Esophagus (tissue), 2 donors: ENCODE measurements around the gene AKAP12. TPM values are rescaled to one million over a fixed set of nuclear protein-coding genes. Genes with fewer than 3 reads are reported as not detected.
A peak's percentile ranks its signal among the peaks of the same experiment; 100 is the strongest.
"Not testable (repeated sequence)": the region's sequence is repeated elsewhere in the genome, so short reads cannot be mapped to it uniquely, and the experiment has no call there.

Experiments used
- H3K27ac ChIP-seq, 2 donors: one replicate each; pipeline ENCODE4 v1.5.1; 2013; ENCODE audit warnings: low read depth in 2 of 2, mild to moderate bottlenecking in 2 of 2, inconsistent platforms in 1 of 2, low read length in 1 of 2, moderate library complexity in 1 of 2
- H3K27me3 ChIP-seq, 2 donors: one replicate each; pipeline ENCODE4 v1.6.1; 2013; ENCODE audit warnings: low read length in 2 of 2, control low read depth in 1 of 2, mild to moderate bottlenecking in 1 of 2; ENCODE audit not compliant: insufficient read depth in 2 of 2, control insufficient read depth in 1 of 2
- H3K36me3 ChIP-seq, 2 donors: one replicate each; pipeline ENCODE4 v1.6.1; 2013; ENCODE audit warnings: low read length in 1 of 2; ENCODE audit not compliant: control insufficient read depth in 2 of 2, insufficient read depth in 2 of 2
- H3K4me1 ChIP-seq, 2 donors: one replicate each; pipeline ENCODE4 v1.6.1; 2013; ENCODE audit warnings: low read length in 1 of 2; ENCODE audit not compliant: control insufficient read depth in 2 of 2, insufficient read depth in 2 of 2
- H3K4me3 ChIP-seq, 2 donors: one replicate each; pipeline ENCODE4 v1.5.1; 2013; ENCODE audit warnings: low read length in 2 of 2, mild to moderate bottlenecking in 2 of 2, low read depth in 1 of 2, moderate library complexity in 1 of 2
- H3K9me3 ChIP-seq, 2 donors: one replicate each; pipeline ENCODE4 v1.6.1; 2013; ENCODE audit warnings: mild to moderate bottlenecking in 2 of 2, low read depth in 1 of 2, low read length in 1 of 2, moderate library complexity in 1 of 2; ENCODE audit not compliant: control insufficient read depth in 2 of 2, insufficient read depth in 1 of 2
- WGBS, 2 donors: extraction: QIAGEN DNeasy Blood & Tissue Kit; methylation state at CpG; one replicate each; pipeline ENCODE4 v1.1.7; 2013; 5-methylcytosine and 5-hydroxymethylcytosine counted together
- polyA plus RNA-seq, 2 donors: library from polyadenylated mRNA; stranded (reverse); fragments of 200-250 nt; gene quantifications; one replicate each; pipeline ENCODE4 v1.2.3, GENCODE V29; 2013
- donor health status: healthy with polysubstance abuse.
- donor health status: Bipolar disorder and iron deficiency.

The AKAP12 gene
- polyA plus RNA-seq, 2 donors = 1.3 to 3.9 TPM

DNA sequence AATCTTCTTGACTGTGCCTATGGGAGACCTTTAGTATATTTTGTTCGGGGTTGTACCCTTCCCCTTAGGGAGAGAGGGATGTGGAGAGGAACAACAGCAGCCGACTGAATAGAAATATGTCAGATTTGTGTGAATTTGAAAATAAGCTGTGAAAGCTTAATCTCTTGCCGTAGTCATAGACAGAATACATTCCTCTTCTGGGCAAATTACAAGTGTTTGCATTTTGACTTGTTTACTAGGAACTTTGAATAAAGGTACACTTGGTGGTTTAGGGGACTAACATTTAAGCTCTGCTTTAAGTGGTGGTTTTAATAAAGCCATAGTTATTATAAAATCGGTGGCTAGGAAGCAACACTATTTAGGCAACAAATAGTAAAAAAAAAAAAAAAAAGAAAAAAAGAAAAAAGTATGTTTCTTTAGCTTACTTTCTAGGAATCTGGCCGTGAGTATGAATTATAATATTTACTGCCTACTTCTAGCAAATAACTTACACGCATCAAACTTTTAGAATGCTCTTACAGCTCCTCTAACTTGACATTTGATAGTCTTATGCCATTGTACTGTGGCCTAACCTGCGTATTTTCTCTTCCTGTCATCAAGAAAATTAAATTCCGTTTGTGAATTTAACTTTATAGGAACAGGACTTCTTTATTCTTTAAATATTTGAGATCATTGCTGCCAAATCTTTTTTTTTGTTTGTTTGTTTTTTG lies 86.5 kb downstream of the AKAP12 start:
- H3K36me3 ChIP-seq = no peaks in the 10 kb centered on the region
- peaks cover 2 to 4% of the 10 kb centered on the region in 2 donors for H3K4me1 ChIP-seq
- peak overlapping the region; percentile 67 to 68 for H3K27ac ChIP-seq
- H3K9me3 ChIP-seq = no peaks in the 10 kb centered on the region
- peak overlapping the region in 1 of 2 donors; percentile 55 for H3K4me3 ChIP-seq
- WGBS, 2 donors = 53% methylated on average over 8 of the region's 8 CpGs
- peaks cover 0 to 4% of the 10 kb centered on the region in 2 donors for H3K27me3 ChIP-seq

DNA sequence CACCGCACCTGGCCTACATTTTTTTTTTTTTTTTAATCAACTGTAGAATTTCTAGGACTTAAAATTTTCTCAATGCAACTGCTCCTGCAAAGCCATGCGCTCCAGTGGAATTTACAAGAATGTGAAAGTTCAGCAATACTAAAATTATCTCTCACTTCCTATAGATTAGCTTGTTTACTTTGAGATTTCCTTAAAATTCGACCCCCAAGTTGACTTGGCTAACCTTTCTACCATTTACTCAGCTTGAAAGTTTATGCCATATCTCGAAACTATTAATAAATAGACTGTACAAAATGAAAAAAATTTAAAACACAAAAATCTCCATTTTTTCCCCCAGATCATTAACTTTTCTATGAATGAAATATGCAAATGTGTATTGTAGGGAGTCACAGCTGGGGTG lies 87.3 kb downstream of the AKAP12 start:
- Histone ChIP-seq H3K9me3 (no peaks in the 10 kb centered on the region), H3K4me3 (no peak overlapping the region), H3K27ac (no peak overlapping the region), H3K27me3 (peaks cover 0 to 4% of the 10 kb centered on the region in 2 donors), H3K4me1 (peaks cover 2 to 4% of the 10 kb centered on the region in 2 donors), H3K36me3 (no peaks in the 10 kb centered on the region)
- WGBS, 2 donors = 65 to 70% methylated on average over 4 of the region's 4 CpGs

- no peak overlapping the region for H3K27ac ChIP-seq
- no peaks in the 10 kb centered on the region for H3K36me3 ChIP-seq
- peaks cover 0 to 4% of the 10 kb centered on the region in 2 donors for H3K4me1 ChIP-seq
- peaks cover 0 to 4% of the 10 kb centered on the region in 2 donors for H3K27me3 ChIP-seq
- WGBS, 2 donors = 65 to 66% methylated on average over 6 of the region's 6 CpGs
- no peak overlapping the region for H3K4me3 ChIP-seq
- H3K9me3 ChIP-seq = no peaks in the 10 kb centered on the region
These were observed 90.4 kb downstream of the AKAP12 start for GRCh38 chr6:151330130-151330696.

- no peaks in the 10 kb centered on the region for H3K4me1 ChIP-seq
- no peaks in the 10 kb centered on the region for H3K36me3 ChIP-seq
- H3K9me3 ChIP-seq = no peaks in the 10 kb centered on the region
- no peak overlapping the region for H3K4me3 ChIP-seq
- H3K27me3 ChIP-seq = no peaks in the 10 kb centered on the region
- no peak overlapping the region for H3K27ac ChIP-seq
These were observed 96.2 kb downstream of the AKAP12 start for GRCh38 chr6:151335930-151336329.

DNA sequence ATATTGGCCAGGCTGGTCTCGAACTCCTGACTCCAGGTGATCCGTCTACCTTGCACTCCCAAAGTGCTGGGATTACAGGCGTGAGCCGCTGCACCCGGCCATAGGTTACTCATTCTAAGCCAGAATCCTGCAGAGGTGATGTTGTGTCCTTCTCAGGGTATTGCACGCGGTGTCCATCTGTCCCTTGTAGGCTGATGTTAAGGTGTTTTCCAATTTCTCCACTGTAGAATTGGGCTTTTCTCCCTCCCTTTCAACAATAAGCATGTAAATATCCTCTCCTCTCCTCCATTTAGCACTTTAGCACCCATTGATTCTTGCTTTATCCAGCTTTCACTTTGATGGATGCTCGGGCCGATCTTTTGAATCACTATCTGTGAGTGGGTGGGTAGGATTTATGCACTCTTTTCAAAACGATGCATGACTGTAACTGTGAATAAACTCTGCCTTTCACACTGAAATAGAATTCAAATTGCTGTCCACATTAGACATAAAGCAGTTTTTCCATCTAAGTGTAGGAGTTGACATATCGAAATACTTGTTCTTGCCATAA lies 99.0 kb downstream of the AKAP12 start:
- Histone ChIP-seq H3K27ac (no peak overlapping the region), H3K9me3 (no peaks in the 10 kb centered on the region), H3K4me3 (no peak overlapping the region), H3K36me3 (no peaks in the 10 kb centered on the region), H3K4me1 (no peaks in the 10 kb centered on the region), H3K27me3 (no peaks in the 10 kb centered on the region)
- WGBS, 2 donors = 71 to 74% methylated on average over 11 of the region's 11 CpGs

- Histone ChIP-seq H3K4me1 (no peaks in the 10 kb centered on the region), H3K36me3 (no peaks in the 10 kb centered on the region), H3K9me3 (no peaks in the 10 kb centered on the region), H3K4me3 (no peak overlapping the region), H3K27ac (no peak overlapping the region), H3K27me3 (no peaks in the 10 kb centered on the region)
- WGBS, 2 donors = 70 to 79% methylated on average over 4 of the region's 4 CpGs
These were observed 99.6 kb downstream of the AKAP12 start for GRCh38 chr6:151339369-151339768.

DNA sequence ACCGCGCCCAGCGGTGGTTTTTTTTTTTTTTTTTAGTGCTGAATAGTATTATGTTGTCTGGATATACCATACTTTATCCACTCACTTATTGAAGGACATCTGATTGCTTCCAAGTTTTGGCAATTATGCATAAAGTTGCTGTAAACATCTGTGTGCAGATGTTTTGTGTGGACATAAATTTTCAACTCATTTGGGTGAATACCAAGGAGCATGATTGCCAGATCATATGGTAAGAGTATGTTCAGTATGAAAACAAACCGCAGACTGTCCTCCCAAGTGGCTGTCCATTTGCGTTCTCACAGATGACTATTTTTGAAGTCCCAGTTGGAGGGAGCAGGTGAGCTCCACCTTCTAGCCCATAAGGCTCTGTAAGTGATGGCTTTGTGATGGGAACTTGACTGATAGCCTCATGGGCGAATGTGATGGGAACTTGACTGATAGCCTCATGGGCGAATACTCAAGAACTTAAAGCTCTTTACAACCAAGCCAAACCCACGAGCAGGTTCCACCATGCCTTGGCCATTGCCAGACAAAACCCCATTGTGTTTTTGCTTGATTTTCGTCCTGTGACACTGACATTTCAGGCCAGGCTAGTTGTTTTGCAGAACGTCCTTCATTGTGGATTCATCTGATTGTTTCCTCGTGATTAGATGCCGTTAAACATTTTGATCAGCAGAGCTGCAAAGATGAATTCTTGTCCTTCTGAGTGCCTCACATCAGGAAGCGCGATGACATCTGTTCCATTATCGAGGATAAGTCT lies 100.6 kb downstream of the AKAP12 start:
- no peaks in the 10 kb centered on the region for H3K4me1 ChIP-seq
- no peaks in the 10 kb centered on the region for H3K36me3 ChIP-seq
- WGBS, 2 donors = 80 to 81% methylated on average over 15 of the region's 15 CpGs
- no peaks in the 10 kb centered on the region for H3K9me3 ChIP-seq
- no peaks in the 10 kb centered on the region for H3K27me3 ChIP-seq
- H3K27ac ChIP-seq = no peak overlapping the region
- H3K4me3 ChIP-seq = no peak overlapping the region

DNA sequence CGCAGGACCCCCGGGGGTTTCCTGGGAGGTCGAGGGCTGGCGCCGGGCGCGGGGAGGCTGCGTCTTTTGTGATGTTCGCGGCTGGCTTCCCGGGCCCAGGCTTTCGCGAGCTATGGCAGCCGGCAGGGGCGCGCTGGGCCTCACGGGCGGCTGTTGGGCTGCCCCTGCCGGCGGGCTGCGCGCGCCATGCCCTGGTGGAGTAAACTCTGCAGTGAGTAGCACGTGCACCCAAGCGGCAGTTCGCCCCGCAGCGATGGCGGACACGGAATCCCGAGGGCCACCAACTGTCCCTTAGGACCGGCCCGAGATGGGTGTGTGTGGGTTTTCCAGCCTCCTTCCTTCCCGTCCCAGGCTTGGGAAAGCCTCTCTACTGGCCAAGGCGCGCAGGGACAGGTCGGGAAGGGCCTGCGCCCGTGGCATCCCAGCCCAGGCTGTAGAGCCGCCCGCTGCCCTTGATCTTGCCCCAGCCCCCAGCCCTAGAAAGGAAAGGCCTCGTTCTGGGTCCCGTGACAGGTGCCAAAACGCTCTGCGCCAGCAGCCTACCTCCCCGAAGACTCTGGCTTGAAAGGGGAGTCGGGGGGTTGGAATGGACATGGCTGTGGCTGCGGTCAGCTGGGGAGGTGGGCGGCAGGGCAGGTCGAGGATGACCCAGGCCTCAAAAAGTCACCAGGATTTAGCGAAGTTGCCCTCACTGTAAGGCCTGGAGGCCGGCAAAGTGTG lies 101.9 kb downstream of the AKAP12 start:
- Histone ChIP-seq H3K27me3 (no peaks in the 10 kb centered on the region), H3K4me1 (no peaks in the 10 kb centered on the region), H3K9me3 (no peaks in the 10 kb centered on the region), H3K27ac (no peak overlapping the region), H3K4me3 (no peak overlapping the region), H3K36me3 (no peaks in the 10 kb centered on the region)
- WGBS, 2 donors = 94 to 97% methylated on average over 46 to 52 of the region's 52 CpGs

DNA sequence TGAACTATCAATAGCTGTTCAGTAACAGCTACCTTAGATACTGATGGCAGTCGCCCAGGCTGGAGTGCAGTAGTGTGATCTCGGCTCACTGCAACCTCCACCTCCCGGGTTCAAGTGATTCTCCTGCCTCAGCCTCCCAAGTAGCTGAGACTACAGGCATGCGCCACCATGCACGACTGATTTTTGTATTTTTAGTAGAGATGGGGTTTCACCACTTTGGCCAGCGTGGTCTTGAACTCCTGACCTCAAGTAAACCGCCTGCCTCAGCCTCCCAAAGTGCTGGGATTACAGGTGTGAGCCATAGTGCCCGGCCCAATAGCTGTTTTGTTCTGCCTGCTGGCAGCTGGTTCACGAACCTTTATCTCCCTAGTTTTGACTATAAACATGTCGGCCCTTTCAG lies 103.0 kb downstream of the AKAP12 start:
- not testable (repeated sequence) for H3K27me3 ChIP-seq, H3K4me1 ChIP-seq, H3K9me3 ChIP-seq, H3K27ac ChIP-seq, H3K36me3 ChIP-seq, H3K4me3 ChIP-seq
- WGBS, 2 donors = 91 to 93% methylated on average over 10 of the region's 10 CpGs
